H9 (cell line): ENCODE data around the gene UBE2U. TPM values are rescaled to one million over a fixed set of nuclear protein-coding genes. Genes with fewer than 3 reads are reported as not detected.

Source experiments
- DNase-seq: peaks from one replicate; pipeline ENCODE4 v3.0.0-alpha.2; 2017
- H2AFZ ChIP-seq: one replicate; pipeline ENCODE4 v1.6.1; 2013; ENCODE audit warnings: mild to moderate bottlenecking, low read length, control low read depth, moderate library complexity
- H2AK5ac ChIP-seq: 2 replicates; pipeline ENCODE4 v1.6.1; 2013; ENCODE audit warnings: low read length, control low read depth, mixed read lengths; ENCODE audit not compliant: insufficient read length
- H2BK120ac ChIP-seq: one replicate; pipeline ENCODE4 v1.6.1; 2013; ENCODE audit warnings: low read depth, mild to moderate bottlenecking, low read length, control low read depth, inconsistent platforms; ENCODE audit not compliant: poor library complexity, severe bottlenecking
- H2BK12ac ChIP-seq: 2 replicates; pipeline ENCODE4 v1.6.1; 2013; ENCODE audit warnings: low read length, control low read depth, mixed read lengths, low read depth; ENCODE audit not compliant: insufficient read length
- H2BK15ac ChIP-seq: 2 replicates; pipeline ENCODE4 v1.6.1; 2013; ENCODE audit warnings: low read depth, low read length, control low read depth
- H2BK20ac ChIP-seq: one replicate; pipeline ENCODE4 v1.6.1; 2013; ENCODE audit warnings: low read depth, mild to moderate bottlenecking, low read length, control low read depth, inconsistent platforms; ENCODE audit not compliant: poor library complexity, severe bottlenecking
- H2BK5ac ChIP-seq: 2 replicates; pipeline ENCODE4 v1.6.1; 2013; ENCODE audit warnings: low read length, control low read depth, mixed read lengths; ENCODE audit not compliant: insufficient read length
- H3K14ac ChIP-seq: 2 replicates; pipeline ENCODE4 v1.6.1; 2013; ENCODE audit warnings: low read length, control low read depth; ENCODE audit not compliant: insufficient read depth
- H3K18ac ChIP-seq: 2 replicates; pipeline ENCODE4 v1.6.1; 2013; ENCODE audit warnings: low read depth, mild to moderate bottlenecking, mixed read lengths, low read length, control low read depth; ENCODE audit not compliant: insufficient read length
- H3K23ac ChIP-seq: 2 replicates; pipeline ENCODE4 v1.6.1; 2013; ENCODE audit warnings: low read length, control low read depth, mixed read lengths, low read depth; ENCODE audit not compliant: insufficient read length
- H3K23me2 ChIP-seq: 2 replicates; pipeline ENCODE4 v1.6.1; 2013; ENCODE audit warnings: low read depth, mild to moderate bottlenecking, mixed read lengths, low read length, control low read depth; ENCODE audit not compliant: insufficient read length, poor library complexity, severe bottlenecking
- H3K27ac ChIP-seq: 2 replicates; pipeline ENCODE4 v1.5.1; 2013; ENCODE audit warnings: low read length, control low read depth, mixed read lengths, low read depth; ENCODE audit not compliant: insufficient read length
- H3K27me3 ChIP-seq: 2 replicates; pipeline ENCODE4 v1.6.1; 2013; ENCODE audit warnings: low read length, control low read depth, inconsistent platforms; ENCODE audit not compliant: insufficient read depth
- H3K4ac ChIP-seq: 2 replicates; pipeline ENCODE4 v1.6.1; 2013; ENCODE audit warnings: low read depth, mild to moderate bottlenecking, control low read depth, inconsistent platforms, low read length, moderate library complexity
- H3K4me1 ChIP-seq: 2 replicates; pipeline ENCODE4 v1.6.1; 2013; ENCODE audit warnings: low read length, control low read depth, inconsistent platforms; ENCODE audit not compliant: insufficient read depth
- H3K4me2 ChIP-seq: 2 replicates; pipeline ENCODE4 v1.6.1; 2013; ENCODE audit warnings: low read length, control low read depth, mixed read lengths; ENCODE audit not compliant: insufficient read length, insufficient read depth
- H3K56ac ChIP-seq: 2 replicates; pipeline ENCODE4 v1.6.1; 2013; ENCODE audit warnings: low read depth, mild to moderate bottlenecking, mixed read lengths, low read length, control low read depth; ENCODE audit not compliant: insufficient read length
- H3K79me1 ChIP-seq: 2 replicates; pipeline ENCODE4 v1.6.1; 2013; ENCODE audit warnings: low read depth, mild to moderate bottlenecking, moderate library complexity, low read length, control low read depth, inconsistent platforms; ENCODE audit not compliant: insufficient read depth, poor library complexity, severe bottlenecking
- H3K79me2 ChIP-seq: 2 replicates; pipeline ENCODE4 v1.6.1; 2013; ENCODE audit warnings: low read length, control low read depth, inconsistent platforms; ENCODE audit not compliant: insufficient read depth
- H3K9ac ChIP-seq: 2 replicates; pipeline ENCODE4 v1.6.1; 2013; ENCODE audit warnings: low read length, control low read depth, mixed read lengths; ENCODE audit not compliant: insufficient read length; ENCODE audit errors: extremely low read depth
- H3K9me3 ChIP-seq: one replicate; pipeline ENCODE4 v1.6.1; 2013; ENCODE audit warnings: low read depth, low read length, inconsistent platforms; ENCODE audit not compliant: control insufficient read depth
- H3T11ph ChIP-seq: one replicate; pipeline ENCODE4 v1.6.1; 2013; ENCODE audit warnings: mild to moderate bottlenecking, low read length, control low read depth, inconsistent platforms
- H4K20me1 ChIP-seq: one replicate; pipeline ENCODE4 v1.6.1; 2013; ENCODE audit not compliant: control insufficient read depth, insufficient read length, insufficient read depth
- H4K5ac ChIP-seq: 2 replicates; pipeline ENCODE4 v1.6.1; 2013; ENCODE audit warnings: low read depth, mild to moderate bottlenecking, mixed read lengths, low read length, control low read depth; ENCODE audit not compliant: insufficient read length
- H4K8ac ChIP-seq: replicated peaks from 2 replicates; pipeline ENCODE4 v1.6.1; 2013; ENCODE audit warnings: low read length, control low read depth, mixed read lengths, low read depth; ENCODE audit not compliant: insufficient read length
- H4K91ac ChIP-seq: 2 replicates; pipeline ENCODE4 v1.6.1; 2013; ENCODE audit warnings: low read depth, mild to moderate bottlenecking, moderate library complexity, mixed read lengths, low read length, control low read depth; ENCODE audit not compliant: insufficient read length
- H3K27ac Mint-ChIP-seq, 3 experiments: 2 replicates in 2 of 3; 3 replicates in 1 of 3; pipeline ENCODE4 v1.8.0; 2020 to 2021; ENCODE audit warnings: mixed read lengths in 3 of 3, mild to moderate bottlenecking in 1 of 3, moderate library complexity in 1 of 3
- H3K27me3 Mint-ChIP-seq: 2 replicates; pipeline ENCODE4 v1.8.0; 2021; ENCODE audit warnings: low read depth, mild to moderate bottlenecking, moderate library complexity, mixed read lengths
- H3K36me3 Mint-ChIP-seq, 3 experiments: 2 replicates in 2 of 3; 3 replicates in 1 of 3; pipeline ENCODE4 v1.8.0; 2020 to 2021; ENCODE audit warnings: low read depth in 3 of 3, mixed read lengths in 3 of 3; ENCODE audit not compliant: insufficient read depth in 1 of 3
- H3K4me1 Mint-ChIP-seq, 2 experiments: 2 replicates each; pipeline ENCODE4 v1.8.0; 2020; ENCODE audit warnings: mixed read lengths in 2 of 2
- H3K4me3 Mint-ChIP-seq, 2 experiments: 2 replicates in 1 of 2; 3 replicates in 1 of 2; pipeline ENCODE4 v1.8.0; 2020 to 2021; ENCODE audit warnings: mild to moderate bottlenecking in 2 of 2, mixed read lengths in 2 of 2, moderate library complexity in 1 of 2
- H3K9me3 Mint-ChIP-seq, 2 experiments: 2 replicates in 1 of 2; 3 replicates in 1 of 2; pipeline ENCODE4 v1.8.0; 2020; ENCODE audit warnings: mild to moderate bottlenecking in 2 of 2, mixed read lengths in 2 of 2, moderate library complexity in 1 of 2
- WGBS: extraction: QIAGEN DNeasy Blood & Tissue Kit; methylation state at CpG from one replicate; pipeline ENCODE4 v1.1.7; 2013; ENCODE audit warnings: missing lambda C conversion rate, low lambda C conversion rate, mixed read lengths; ENCODE audit not compliant: insufficient read length; ENCODE audit errors: extremely low coverage; 5-methylcytosine and 5-hydroxymethylcytosine counted together
- total RNA-seq: library from RNA; stranded (reverse); gene quantifications from 2 replicates; pipeline ENCODE4 v1.2.1, GENCODE V29; 2021
- TF ChIP-seq, protein P1 (sequence below): fragments of 200-600 bp; sonication (generic); conservative IDR thresholded peaks from 3 replicates; pipeline ENCODE4 v1.8.0; 2021; ENCODE audit warnings: antibody characterized with exemption, mild to moderate bottlenecking

Gene UBE2U
- total RNA-seq, 1 experiment from 2014 or later = not detected

DNA sequence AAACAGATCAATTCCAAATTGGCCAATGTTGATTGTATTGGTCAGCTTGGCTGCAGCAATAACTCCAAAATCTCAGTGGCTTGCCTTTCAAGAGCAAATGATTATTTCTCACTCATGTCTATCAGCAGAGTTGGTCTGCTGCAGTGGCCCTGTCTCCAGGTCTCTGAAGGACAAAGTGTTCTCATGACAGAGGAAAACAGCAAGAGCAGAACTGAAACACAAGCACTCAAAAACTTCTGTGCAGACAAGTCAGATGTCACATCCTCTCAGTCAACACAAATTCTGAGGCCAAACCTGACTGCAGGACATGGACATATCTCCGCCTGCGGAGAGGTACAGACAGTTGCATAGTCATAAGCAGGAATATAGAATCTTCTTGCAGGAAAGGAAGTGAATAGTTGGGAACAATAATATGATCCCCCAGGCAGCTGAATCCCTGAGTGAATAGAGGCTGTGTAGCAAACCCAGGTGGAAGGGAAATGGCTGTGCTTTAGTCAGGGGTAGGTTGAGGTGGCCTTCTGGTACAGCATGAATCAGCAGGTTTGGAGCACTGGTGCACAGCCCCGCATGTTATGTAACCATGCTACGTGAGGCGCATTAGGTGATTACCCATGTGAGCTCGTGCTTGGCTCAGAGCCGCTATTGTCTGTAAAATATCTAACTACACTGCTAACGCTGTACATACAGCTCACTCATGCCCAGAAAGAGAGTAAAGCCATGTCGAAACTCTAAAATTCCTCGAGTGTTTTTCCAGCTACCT lies 17.1 kb upstream of the UBE2U start:
- Histone ChIP-seq H2BK20ac (no peak overlapping the region), H2BK5ac (no peak overlapping the region), H3K79me1 (no peaks in the 10 kb centered on the region), H3K9me3 (no peaks in the 10 kb centered on the region), H3K4me2 (no peak overlapping the region), H2BK15ac (no peak overlapping the region), H2BK120ac (no peak overlapping the region), H4K8ac (no peak overlapping the region), H4K5ac (no peak overlapping the region), H2AK5ac (no peak overlapping the region), H3K14ac (no peak overlapping the region), H3K4ac (no peak overlapping the region), H3K23ac (no peak overlapping the region), H3K18ac (no peak overlapping the region), H2AFZ (no peak overlapping the region), H3K4me1 (no peaks in the 10 kb centered on the region), H4K20me1 (no peaks in the 10 kb centered on the region), H3K27ac (no peak overlapping the region), H3K27me3 (no peaks in the 10 kb centered on the region), H4K91ac (no peak overlapping the region), H3K56ac (no peak overlapping the region), H3T11ph (no peak overlapping the region), H3K79me2 (no peaks in the 10 kb centered on the region), H3K23me2 (no peaks in the 10 kb centered on the region), H2BK12ac (no peak overlapping the region), H3K9ac (no peak overlapping the region)
- DNase-seq = no peak
- Mint-ChIP-seq H3K36me3 (peaks cover 0 to 2% (median 0%) of the 10 kb centered on the region in 3 experiments; a peak in 2 of 7 replicates), H3K4me1 (peaks cover 4 to 15% of the 10 kb centered on the region in 2 experiments), H3K27ac (peak overlapping the region in 1 of 3 experiments; percentile 41; a peak in 1 of 7 replicates), H3K4me3 (no peak overlapping the region), H3K27me3 (peaks cover 2% of the 10 kb centered on the region; the same call in 1 of the 2 replicates), H3K9me3 (no peaks in the 10 kb centered on the region)
- TF ChIP-seq, protein P1, sequence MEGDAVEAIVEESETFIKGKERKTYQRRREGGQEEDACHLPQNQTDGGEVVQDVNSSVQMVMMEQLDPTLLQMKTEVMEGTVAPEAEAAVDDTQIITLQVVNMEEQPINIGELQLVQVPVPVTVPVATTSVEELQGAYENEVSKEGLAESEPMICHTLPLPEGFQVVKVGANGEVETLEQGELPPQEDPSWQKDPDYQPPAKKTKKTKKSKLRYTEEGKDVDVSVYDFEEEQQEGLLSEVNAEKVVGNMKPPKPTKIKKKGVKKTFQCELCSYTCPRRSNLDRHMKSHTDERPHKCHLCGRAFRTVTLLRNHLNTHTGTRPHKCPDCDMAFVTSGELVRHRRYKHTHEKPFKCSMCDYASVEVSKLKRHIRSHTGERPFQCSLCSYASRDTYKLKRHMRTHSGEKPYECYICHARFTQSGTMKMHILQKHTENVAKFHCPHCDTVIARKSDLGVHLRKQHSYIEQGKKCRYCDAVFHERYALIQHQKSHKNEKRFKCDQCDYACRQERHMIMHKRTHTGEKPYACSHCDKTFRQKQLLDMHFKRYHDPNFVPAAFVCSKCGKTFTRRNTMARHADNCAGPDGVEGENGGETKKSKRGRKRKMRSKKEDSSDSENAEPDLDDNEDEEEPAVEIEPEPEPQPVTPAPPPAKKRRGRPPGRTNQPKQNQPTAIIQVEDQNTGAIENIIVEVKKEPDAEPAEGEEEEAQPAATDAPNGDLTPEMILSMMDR = no peak
- WGBS = no CpG with 5 or more reads among the region's 10 CpGs
